ENCODE data around the gene GPSM1. TPM values are rescaled to one million over a fixed set of nuclear protein-coding genes. Genes with fewer than 3 reads are reported as not detected.
A peak's percentile ranks its signal among the peaks of the same experiment; 100 is the strongest.

Gene GPSM1
- total and polyA plus RNA-seq, 7 donors, result 0.34 to 2.3 (median 1.3) TPM

DNA sequence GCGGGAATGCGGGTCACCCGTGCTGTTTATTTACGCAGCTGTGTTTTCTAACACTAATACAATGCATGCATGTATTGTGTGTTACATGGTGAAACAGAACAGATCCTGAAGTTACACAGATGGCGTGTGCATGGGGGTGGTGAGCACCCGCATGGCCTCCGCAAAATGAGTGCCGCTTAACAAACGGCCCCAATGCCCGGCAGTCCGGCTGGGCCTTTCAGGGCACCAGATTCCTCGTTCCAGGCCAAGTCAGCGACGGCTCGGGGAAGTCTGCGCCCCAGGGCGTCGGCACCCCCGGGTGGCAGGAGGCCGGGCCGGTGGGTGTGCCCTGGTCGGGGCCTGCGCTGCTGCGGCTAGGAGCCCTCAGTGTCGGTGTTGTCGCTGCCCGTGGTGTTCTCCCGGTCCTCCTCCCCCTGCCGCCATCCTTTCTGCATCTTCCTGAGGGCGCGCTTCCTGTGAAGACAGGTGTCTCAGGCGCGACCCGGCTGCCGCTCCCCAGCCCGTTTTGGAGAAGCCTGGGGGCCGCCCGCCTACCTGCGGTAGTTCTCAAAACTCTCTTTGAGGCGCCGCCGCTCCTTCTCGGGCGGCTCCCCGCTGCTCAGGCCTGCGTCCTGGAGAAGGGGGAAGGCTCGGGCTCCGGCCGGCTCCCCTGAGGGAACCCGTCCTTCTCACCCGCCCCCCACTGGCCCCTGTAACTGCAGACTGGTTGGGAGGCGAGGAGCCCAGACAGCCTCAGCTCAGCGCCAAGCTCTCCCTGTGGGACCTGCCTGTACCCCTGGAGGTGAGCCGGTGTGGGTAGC is 36.8 kb downstream of the GPSM1 start:
- Histone ChIP-seq H3K27ac (no peak overlapping the region), H3K9me3 (no peaks in the 10 kb centered on the region), H3K4me3 (peak overlapping the region; percentile 93), H3K4me1 (peaks cover 12% of the 10 kb centered on the region), H3K27me3 (ENCODE audit: insufficient read depth in 3 of 3, low read length in 2 of 3) (peaks cover 0 to 12% (median 0%) of the 10 kb centered on the region in 3 donors), H3K36me3 (ENCODE audit: insufficient read depth in 1 of 2, low read depth in 1 of 2) (peaks cover 0 to 3% of the 10 kb centered on the region in 2 donors)
- TF ChIP-seq, protein P1, sequence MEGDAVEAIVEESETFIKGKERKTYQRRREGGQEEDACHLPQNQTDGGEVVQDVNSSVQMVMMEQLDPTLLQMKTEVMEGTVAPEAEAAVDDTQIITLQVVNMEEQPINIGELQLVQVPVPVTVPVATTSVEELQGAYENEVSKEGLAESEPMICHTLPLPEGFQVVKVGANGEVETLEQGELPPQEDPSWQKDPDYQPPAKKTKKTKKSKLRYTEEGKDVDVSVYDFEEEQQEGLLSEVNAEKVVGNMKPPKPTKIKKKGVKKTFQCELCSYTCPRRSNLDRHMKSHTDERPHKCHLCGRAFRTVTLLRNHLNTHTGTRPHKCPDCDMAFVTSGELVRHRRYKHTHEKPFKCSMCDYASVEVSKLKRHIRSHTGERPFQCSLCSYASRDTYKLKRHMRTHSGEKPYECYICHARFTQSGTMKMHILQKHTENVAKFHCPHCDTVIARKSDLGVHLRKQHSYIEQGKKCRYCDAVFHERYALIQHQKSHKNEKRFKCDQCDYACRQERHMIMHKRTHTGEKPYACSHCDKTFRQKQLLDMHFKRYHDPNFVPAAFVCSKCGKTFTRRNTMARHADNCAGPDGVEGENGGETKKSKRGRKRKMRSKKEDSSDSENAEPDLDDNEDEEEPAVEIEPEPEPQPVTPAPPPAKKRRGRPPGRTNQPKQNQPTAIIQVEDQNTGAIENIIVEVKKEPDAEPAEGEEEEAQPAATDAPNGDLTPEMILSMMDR (IDR thresholded peaks at IDR 0.05), result no peak
- 41 to 46% (median 43%) methylated on average over 40 to 54 of the region's 54 CpGs for WGBS, 3 donors
- no peak for ATAC-seq
- intact Hi-C loops (cut with DNase I), result loop anchor here in 1 of 2 donors (2.0 kb wide), 1 partner anchor 43 kb away; no protein-coding TSS in a partner anchor
- no peak for DNase-seq

DNA sequence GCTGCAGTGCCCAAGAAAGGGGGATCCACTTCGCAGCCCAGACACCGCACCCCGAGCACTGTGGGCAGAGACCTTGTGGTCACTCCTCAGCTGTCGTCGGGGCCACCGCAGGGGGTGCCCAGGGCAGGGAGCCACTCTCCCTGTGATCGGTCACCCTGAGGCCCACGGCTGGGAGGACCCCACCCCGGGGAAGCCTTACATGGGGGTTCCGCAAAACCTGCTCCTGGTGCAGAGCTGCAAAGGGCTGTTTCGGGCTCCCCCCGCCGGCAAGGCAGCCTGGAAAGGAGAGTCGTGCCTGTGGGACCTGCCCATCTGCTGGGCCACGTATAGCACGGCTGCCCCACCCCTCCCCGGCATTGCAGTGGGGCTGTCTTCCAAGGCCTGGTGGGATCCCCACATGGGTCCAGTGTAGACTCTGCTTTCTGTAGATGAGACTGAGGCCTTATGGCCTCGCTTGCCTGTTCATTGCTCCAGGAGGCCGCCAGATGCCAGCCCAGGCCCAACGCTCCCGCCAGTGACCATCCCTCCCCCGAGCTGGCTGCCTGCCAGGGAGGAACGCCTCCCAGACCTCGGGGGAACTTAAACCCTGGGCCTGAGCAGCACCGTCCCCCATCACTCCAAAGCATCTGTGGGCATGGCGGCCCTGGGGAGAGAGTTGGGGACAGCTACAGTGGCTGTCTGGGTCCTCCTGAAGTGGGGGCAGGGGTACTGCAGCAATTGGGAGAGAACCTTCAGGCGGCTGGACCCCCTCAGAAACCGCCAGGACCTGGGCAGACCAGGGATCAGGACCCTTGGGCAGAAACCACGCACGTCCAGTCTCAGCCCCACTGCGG is 37.8 kb downstream of the GPSM1 start:
- no peaks in the 10 kb centered on the region for H3K9me3 ChIP-seq
- H3K4me1 ChIP-seq, result peaks cover 12% of the 10 kb centered on the region
- ATAC-seq, result no peak
- TF ChIP-seq, protein P1 (IDR thresholded peaks at IDR 0.05), result no peak
- WGBS, 3 donors, result 74 to 79% (median 78%) methylated on average over 25 to 31 of the region's 31 CpGs
- peaks cover 0 to 13% (median 0%) of the 10 kb centered on the region in 3 donors for H3K27me3 ChIP-seq (ENCODE audit: insufficient read depth in 3 of 3, low read length in 2 of 3)
- intact Hi-C loops (cut with DNase I), result loop anchor here in 1 of 2 donors (2.0 kb wide), 1 partner anchor 42 kb away; no protein-coding TSS in a partner anchor
- no peaks in the 10 kb centered on the region for H3K36me3 ChIP-seq (ENCODE audit: insufficient read depth in 1 of 2, low read depth in 1 of 2)
- H3K4me3 ChIP-seq, result no peak overlapping the region
- DNase-seq, result no peak
- H3K27ac ChIP-seq, result no peak overlapping the region

DNA sequence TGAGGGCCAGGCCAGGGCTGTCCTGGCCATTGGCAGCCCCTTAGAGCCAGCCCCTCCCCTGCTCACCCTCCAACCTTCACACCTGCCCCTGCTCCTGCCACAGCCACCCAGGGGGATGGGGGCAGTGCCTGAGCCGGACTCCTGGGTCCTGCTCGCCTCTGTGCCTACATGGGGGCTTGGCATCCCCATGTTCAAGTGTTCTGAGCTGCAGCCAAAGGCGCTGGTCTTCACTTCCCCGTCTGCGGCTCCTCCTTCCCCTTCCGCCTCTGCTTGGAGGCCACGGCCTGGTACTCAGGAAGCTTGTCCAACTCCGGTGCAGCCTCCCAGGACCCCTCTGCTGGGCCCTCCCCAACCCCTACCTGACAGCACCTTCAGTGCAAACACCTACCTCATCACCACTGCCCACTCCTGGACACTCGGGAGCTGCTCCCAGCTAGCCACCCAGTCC is 38.5 kb downstream of the GPSM1 start:
- TF ChIP-seq, protein P1 (IDR thresholded peaks at IDR 0.05), result no peak
- intact Hi-C loops (cut with DNase I), result loop anchor here in 1 of 2 donors (2.0 kb wide), 1 partner anchor 41 kb away; no protein-coding TSS in a partner anchor
- H3K27me3 ChIP-seq (ENCODE audit: insufficient read depth in 3 of 3, low read length in 2 of 3), result peaks cover 0 to 13% (median 0%) of the 10 kb centered on the region in 3 donors
- H3K4me1 ChIP-seq, result peaks cover 12% of the 10 kb centered on the region
- ATAC-seq (no peak), DNase-seq (no peak)
- no peaks in the 10 kb centered on the region for H3K9me3 ChIP-seq
- WGBS, 3 donors, result 56 to 71% (median 59%) methylated on average over 8 to 9 of the region's 9 CpGs
- H3K4me3 ChIP-seq, result no peak overlapping the region
- no peaks in the 10 kb centered on the region for H3K36me3 ChIP-seq (ENCODE audit: insufficient read depth in 1 of 2, low read depth in 1 of 2)
- H3K27ac ChIP-seq, result no peak overlapping the region

DNA sequence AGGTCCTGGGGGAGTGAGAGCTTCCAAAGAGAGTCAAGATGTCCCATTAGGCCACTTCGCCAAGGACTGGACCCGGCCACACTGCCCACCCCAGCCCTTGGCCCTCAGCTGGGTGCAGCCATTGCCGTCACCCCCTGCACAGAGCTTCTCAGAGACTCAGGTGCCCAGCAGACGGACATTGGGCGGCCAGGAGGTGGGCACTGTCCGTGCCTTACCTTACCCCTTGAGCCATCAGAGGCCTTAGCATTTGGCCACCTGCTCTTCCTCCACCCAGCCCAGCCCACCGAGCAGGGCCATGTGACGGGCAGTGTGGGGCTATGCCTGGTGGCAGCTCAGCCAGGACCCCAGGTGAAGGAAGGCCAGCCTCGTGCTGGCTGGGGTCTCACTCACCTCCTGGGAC is 39.5 kb downstream of the GPSM1 start:
- intact Hi-C loops (cut with DNase I), result no loop called here
- ATAC-seq (no peak), DNase-seq (no peak)

More for the DNA sequence above, 39.5 kb downstream of the GPSM1 start:
- Histone ChIP-seq H3K4me3 (no peak overlapping the region), H3K36me3 (ENCODE audit: insufficient read depth in 1 of 2, low read depth in 1 of 2) (no peaks in the 10 kb centered on the region), H3K27ac (no peak overlapping the region), H3K9me3 (no peaks in the 10 kb centered on the region), H3K27me3 (ENCODE audit: insufficient read depth in 3 of 3, low read length in 2 of 3) (peaks cover 0 to 13% (median 0%) of the 10 kb centered on the region in 3 donors), H3K4me1 (peaks cover 12% of the 10 kb centered on the region)
- 83 to 90% (median 84%) methylated on average over 8 to 9 of the region's 9 CpGs for WGBS, 3 donors
- TF ChIP-seq, protein P1 (IDR thresholded peaks at IDR 0.05), result no peak
